GM19025 (cell line): ENCODE results near the gene ZNF438.

Experiments used
- ATAC-seq: cut with Tn5 transposase; IDR thresholded peaks from one replicate; pipeline ENCODE4 v1.9.1; 2021; ENCODE audit warnings: mild to moderate bottlenecking, low read depth, moderate library complexity; ENCODE audit not compliant: unreplicated experiment

ZNF438 gene

GRCh38 chr10:30832749-30833627 is 198.7 kb downstream of the ZNF438 start:
- no peak for ATAC-seq

- no peak for ATAC-seq
Measured at GRCh38 chr10:30832001-30832748, 199.5 kb downstream of the ZNF438 start.

GRCh38 chr10:30831426-30831825 is 200.2 kb downstream of the ZNF438 start:
- no peak for ATAC-seq

- ATAC-seq = no peak
Measured at GRCh38 chr10:30830315-30831230, 201.1 kb downstream of the ZNF438 start.

GRCh38 chr10:30829901-30830300 is 201.8 kb downstream of the ZNF438 start:
- no peak for ATAC-seq

GRCh38 chr10:30828680-30829079 is 203.0 kb downstream of the ZNF438 start:
- ATAC-seq = no peak

GRCh38 chr10:30828164-30828563 is 203.5 kb downstream of the ZNF438 start:
- no peak for ATAC-seq

- ATAC-seq = no peak
Measured at GRCh38 chr10:30827531-30828120, 204.0 kb downstream of the ZNF438 start.

GRCh38 chr10:30826679-30827078 is 205.0 kb downstream of the ZNF438 start:
- ATAC-seq = no peak

- no peak for ATAC-seq
Measured at GRCh38 chr10:30825495-30825894, 206.2 kb downstream of the ZNF438 start.

GRCh38 chr10:30825022-30825421 is 206.6 kb downstream of the ZNF438 start:
- ATAC-seq = no peak

- ATAC-seq = no peak
Measured at GRCh38 chr10:30823651-30824050, 208.0 kb downstream of the ZNF438 start.

GRCh38 chr10:30822693-30823465 is 208.8 kb downstream of the ZNF438 start:
- no peak for ATAC-seq

- ATAC-seq = no peak
Measured at GRCh38 chr10:30821994-30822692, 209.5 kb downstream of the ZNF438 start.

GRCh38 chr10:30821261-30821993 is 210.2 kb downstream of the ZNF438 start:
- ATAC-seq = no peak

- ATAC-seq = no peak
Measured at GRCh38 chr10:30820261-30820991, 211.2 kb downstream of the ZNF438 start.

GRCh38 chr10:30819341-30820181 is 212.1 kb downstream of the ZNF438 start:
- ATAC-seq = no peak
